Ishikawa (cell line): ENCODE data around the gene PARD3B.

Experiments used
- CEBPB ChIP-seq: IDR thresholded peaks from 2 replicates; pipeline ENCODE4 v1.6.1; 2012
- CREB1 ChIP-seq: IDR thresholded peaks from 2 replicates; pipeline ENCODE4 v1.6.1; 2012; ENCODE audit warnings: low read depth
- EGR1 ChIP-seq: IDR thresholded peaks from 2 replicates; pipeline ENCODE4 v1.6.1; 2012
- EP300 ChIP-seq: IDR thresholded peaks from 2 replicates; pipeline ENCODE4 v1.6.1; 2012; ENCODE audit warnings: borderline replicate concordance
- FOXM1 ChIP-seq: IDR thresholded peaks from 2 replicates; pipeline ENCODE4 v1.6.1; 2012; ENCODE audit warnings: low read depth, borderline replicate concordance
- MAX ChIP-seq: IDR thresholded peaks from 2 replicates; pipeline ENCODE4 v1.6.1; 2012
- NFIC ChIP-seq: IDR thresholded peaks from 2 replicates; pipeline ENCODE4 v1.6.1; 2012
- RAD21 ChIP-seq: IDR thresholded peaks from 2 replicates; pipeline ENCODE4 v1.6.1; 2012; ENCODE audit warnings: low read depth
- REST ChIP-seq: IDR thresholded peaks from 2 replicates; pipeline ENCODE4 v1.6.1; 2012; ENCODE audit warnings: low read depth, mild to moderate bottlenecking
- TAF1 ChIP-seq: IDR thresholded peaks from 2 replicates; pipeline ENCODE4 v1.6.1; 2012; ENCODE audit warnings: low read depth, mild to moderate bottlenecking
- TCF12 ChIP-seq: IDR thresholded peaks from 2 replicates; pipeline ENCODE4 v1.6.1; 2012; ENCODE audit warnings: low read depth
- TEAD4 ChIP-seq: IDR thresholded peaks from 2 replicates; pipeline ENCODE4 v1.6.1; 2012
- USF1 ChIP-seq: IDR thresholded peaks from 2 replicates; pipeline ENCODE4 v1.6.1; 2012
- YY1 ChIP-seq: IDR thresholded peaks from 2 replicates; pipeline ENCODE4 v1.6.1; 2012; ENCODE audit warnings: low read depth
- ZBTB7A ChIP-seq: IDR thresholded peaks from 2 replicates; pipeline ENCODE4 v1.6.1; 2012; ENCODE audit warnings: low read depth

Gene PARD3B

GRCh38 chr2:205565142-205565522 is 1019.9 kb downstream of the PARD3B start:
- TF ChIP-seq EGR1: no peak
- no peak for TF ChIP-seq EP300
- TF ChIP-seq TEAD4: no peak
- TF ChIP-seq MAX: no peak
- TF ChIP-seq TAF1: no peak
- no peak for TF ChIP-seq FOXM1
- TF ChIP-seq ZBTB7A: no peak
- no peak for TF ChIP-seq RAD21
- no peak for TF ChIP-seq TCF12
- no peak for TF ChIP-seq REST
- TF ChIP-seq YY1: no peak
- no peak for TF ChIP-seq CREB1
- no peak for TF ChIP-seq USF1
- TF ChIP-seq NFIC: no peak
- no peak for TF ChIP-seq CEBPB

- TF ChIP-seq CREB1 (no peak), MAX (no peak), FOXM1 (no peak), REST (no peak), TCF12 (no peak), TEAD4 (no peak), YY1 (no peak), NFIC (no peak), USF1 (no peak), TAF1 (no peak), EP300 (no peak), RAD21 (no peak), EGR1 (no peak), ZBTB7A (no peak), CEBPB (no peak)
These were observed 1021.4 kb downstream of the PARD3B start for GRCh38 chr2:205566606-205567168.

GRCh38 chr2:205568620-205569019 is 1023.3 kb downstream of the PARD3B start:
- no peak for TF ChIP-seq RAD21
- TF ChIP-seq TAF1: no peak
- TF ChIP-seq EP300: no peak
- no peak for TF ChIP-seq FOXM1

GRCh38 chr2:205570648-205571047 is 1025.4 kb downstream of the PARD3B start:
- no peak for TF ChIP-seq NFIC
- no peak for TF ChIP-seq FOXM1
- TF ChIP-seq CEBPB: no peak
- TF ChIP-seq MAX: no peak
- TF ChIP-seq EGR1: no peak
- TF ChIP-seq REST: no peak
